ENCODE results near the gene KRTAP19-8.

The KRTAP19-8 gene

GRCh38 chr21:31050577-31051157 is 12.4 kb upstream of the KRTAP19-8 start:
- Histone ChIP-seq H3K27ac (no peak overlapping the region), H3K9ac (no peak overlapping the region), H3K4me3 (no peak overlapping the region), H3K27me3 (no peaks in the 10 kb centered on the region), H3K4me2 (no peak overlapping the region), H3K4me1 (no peaks in the 10 kb centered on the region), H4K20me1 (no peaks in the 10 kb centered on the region), H3K9me3 (replicated peaks in 1 of 11) (no peaks in the 10 kb centered on the region), H3K36me3 (no peaks in the 10 kb centered on the region)
- TF ChIP-seq Cebpa-rat (IDR thresholded peaks at IDR 0.05) = no peak

- H3K27ac ChIP-seq = no peak overlapping the region
- H3K9me3 ChIP-seq (replicated peaks in 1 of 11) = peaks cover 0 to 8% (median 5%) of the 10 kb centered on the region in 11 experiments; a peak in 3 of 22 replicates
- H3K4me1 ChIP-seq = no peaks in the 10 kb centered on the region
- H3K4me3 ChIP-seq = no peak overlapping the region
- H4K20me1 ChIP-seq = no peaks in the 10 kb centered on the region
- H3K9ac ChIP-seq = no peak overlapping the region
- H3K36me3 ChIP-seq = no peaks in the 10 kb centered on the region
- H3K27me3 ChIP-seq = no peaks in the 10 kb centered on the region
- H3K4me2 ChIP-seq = no peak overlapping the region
- TF ChIP-seq Cebpa-rat (IDR thresholded peaks at IDR 0.05) = no peak
Observed at GRCh38 chr21:31045841-31046240, 7.6 kb upstream of the KRTAP19-8 start.

GRCh38 chr21:31043471-31043870 is 5.2 kb upstream of the KRTAP19-8 start:
- Histone ChIP-seq H3K4me3 (no peak overlapping the region), H3K27me3 (no peaks in the 10 kb centered on the region), H3K9ac (no peak overlapping the region), H3K4me1 (no peaks in the 10 kb centered on the region), H3K36me3 (no peaks in the 10 kb centered on the region), H3K4me2 (no peak overlapping the region), H3K9me3 (replicated peaks in 1 of 11) (peaks cover 0 to 8% (median 5%) of the 10 kb centered on the region in 11 experiments; a peak in 3 of 22 replicates), H3K27ac (no peak overlapping the region), H4K20me1 (no peaks in the 10 kb centered on the region)
- TF ChIP-seq Cebpa-rat (IDR thresholded peaks at IDR 0.05) = no peak

GRCh38 chr21:31042080-31042464 is 3.8 kb upstream of the KRTAP19-8 start:
- H3K36me3 ChIP-seq = no peaks in the 10 kb centered on the region
- peaks cover 0 to 8% (median 5%) of the 10 kb centered on the region in 11 experiments; a peak in 3 of 22 replicates for H3K9me3 ChIP-seq (replicated peaks in 1 of 11)
- H3K9ac ChIP-seq = no peak overlapping the region
- no peak overlapping the region for H3K4me2 ChIP-seq
- no peaks in the 10 kb centered on the region for H4K20me1 ChIP-seq
- TF ChIP-seq Cebpa-rat (IDR thresholded peaks at IDR 0.05) = no peak
- no peaks in the 10 kb centered on the region for H3K27me3 ChIP-seq
- no peak overlapping the region for H3K27ac ChIP-seq
- H3K4me1 ChIP-seq = no peaks in the 10 kb centered on the region
- H3K4me3 ChIP-seq = no peak overlapping the region

GRCh38 chr21:31041295-31042079 is 3.2 kb upstream of the KRTAP19-8 start:
- Histone ChIP-seq H3K9ac (no peak overlapping the region), H3K9me3 (replicated peaks in 1 of 11) (peaks cover 0 to 8% (median 5%) of the 10 kb centered on the region in 11 experiments; a peak in 3 of 22 replicates), H3K27me3 (no peaks in the 10 kb centered on the region), H3K36me3 (no peaks in the 10 kb centered on the region), H4K20me1 (no peaks in the 10 kb centered on the region), H3K4me3 (no peak overlapping the region), H3K27ac (no peak overlapping the region), H3K4me2 (no peak overlapping the region), H3K4me1 (no peaks in the 10 kb centered on the region)
- no peak for TF ChIP-seq Cebpa-rat (IDR thresholded peaks at IDR 0.05)

- no peak overlapping the region for H3K27ac ChIP-seq
- no peak overlapping the region for H3K4me2 ChIP-seq
- H3K4me1 ChIP-seq = peaks cover 5 to 12% (median 10%) of the 10 kb centered on the region in 10 experiments; a peak in 13 of 20 replicates
- peaks cover 0 to 4% (median 0%) of the 10 kb centered on the region in 11 experiments; a peak in 1 of 22 replicates for H3K9me3 ChIP-seq (replicated peaks in 1 of 11)
- H3K36me3 ChIP-seq = no peaks in the 10 kb centered on the region
- H3K9ac ChIP-seq = no peak overlapping the region
- no peak for TF ChIP-seq Cebpa-rat (IDR thresholded peaks at IDR 0.05)
- H3K27me3 ChIP-seq = no peaks in the 10 kb centered on the region
- H4K20me1 ChIP-seq = no peaks in the 10 kb centered on the region
- H3K4me3 ChIP-seq = no peak overlapping the region
Observed at GRCh38 chr21:31034378-31034777, 3.9 kb downstream of the KRTAP19-8 start.

GRCh38 chr21:31030367-31031106 is 7.7 kb downstream of the KRTAP19-8 start:
- H3K27ac ChIP-seq = no peak overlapping the region
- H3K4me2 ChIP-seq = peak overlapping the region in 7 of 11 experiments; percentile 5 to 34 (median 18); a peak in 12 of 22 replicates
- H3K27me3 ChIP-seq = no peaks in the 10 kb centered on the region
- H3K4me3 ChIP-seq = no peak overlapping the region
- no peak overlapping the region for H3K9ac ChIP-seq
- no peaks in the 10 kb centered on the region for H4K20me1 ChIP-seq
- TF ChIP-seq Cebpa-rat (IDR thresholded peaks at IDR 0.05) = no peak
- no peaks in the 10 kb centered on the region for H3K36me3 ChIP-seq
- H3K4me1 ChIP-seq = peaks cover 5 to 12% (median 10%) of the 10 kb centered on the region in 10 experiments; a peak in 13 of 20 replicates
- H3K9me3 ChIP-seq (replicated peaks in 1 of 11) = peaks cover 0 to 3% (median 0%) of the 10 kb centered on the region in 11 experiments; a peak in 1 of 22 replicates

GRCh38 chr21:31023680-31024079 is 14.6 kb downstream of the KRTAP19-8 start:
- TF ChIP-seq Cebpa-rat (IDR thresholded peaks at IDR 0.05) = no peak

GRCh38 chr21:31022306-31022705 is 16.0 kb downstream of the KRTAP19-8 start:
- peaks cover 5 to 12% (median 9%) of the 10 kb centered on the region in 10 experiments; a peak in 16 of 20 replicates for H3K4me1 ChIP-seq
- H3K27me3 ChIP-seq = no peaks in the 10 kb centered on the region
- no peak overlapping the region for H3K9ac ChIP-seq
- H3K9me3 ChIP-seq (replicated peaks in 1 of 11) = no peaks in the 10 kb centered on the region
- no peaks in the 10 kb centered on the region for H4K20me1 ChIP-seq
- no peak for TF ChIP-seq Cebpa-rat (IDR thresholded peaks at IDR 0.05)
- no peaks in the 10 kb centered on the region for H3K36me3 ChIP-seq
- H3K27ac ChIP-seq = no peak overlapping the region
- H3K4me2 ChIP-seq = peak overlapping the region in 10 of 11 experiments; percentile 9 to 50 (median 36); a peak in 13 of 22 replicates
- H3K4me3 ChIP-seq = no peak overlapping the region

More at GRCh38 chr21:31023680-31024079, 14.6 kb downstream of the KRTAP19-8 start:
- Histone ChIP-seq H3K27me3 (no peaks in the 10 kb centered on the region), H3K4me3 (no peak overlapping the region), H3K9me3 (replicated peaks in 1 of 11) (no peaks in the 10 kb centered on the region), H3K4me2 (no peak overlapping the region), H4K20me1 (no peaks in the 10 kb centered on the region), H3K27ac (no peak overlapping the region), H3K36me3 (no peaks in the 10 kb centered on the region), H3K9ac (no peak overlapping the region), H3K4me1 (peaks cover 5 to 12% (median 9%) of the 10 kb centered on the region in 10 experiments; a peak in 16 of 20 replicates)

Data from BLaER1 treated with 17β-estradiol and CSF1 and Interleukin-3, amounts not matched to agents 10 nM and 100 nM (cell line).